ENCODE data around the gene CACNG3. TPM values are rescaled to one million over a fixed set of nuclear protein-coding genes. Genes with fewer than 3 reads are reported as not detected.

The CACNG3 gene
- total and polyA plus RNA-seq, 8 donors, result not detected

DNA sequence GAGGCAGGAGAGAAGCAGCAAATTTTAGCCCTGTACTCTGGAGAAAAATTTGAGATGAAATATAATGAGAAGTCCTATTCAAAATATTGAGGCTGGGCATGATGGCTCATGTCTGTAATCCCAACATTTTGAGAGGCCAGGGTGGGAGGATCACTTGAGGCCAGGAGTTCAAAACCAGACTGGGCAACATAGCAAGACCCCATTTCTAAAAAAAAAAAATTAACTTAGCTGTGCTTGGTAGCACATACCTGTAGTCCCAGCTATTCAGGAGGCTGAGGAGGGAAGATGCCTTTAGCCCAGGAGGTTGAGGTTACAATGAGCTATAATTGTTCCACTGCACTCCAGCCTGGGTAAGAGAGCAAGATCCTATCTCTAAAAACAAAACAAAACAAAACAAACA is 103.4 kb downstream of the CACNG3 start:
- intact Hi-C loops (cut with DNase I; ENCODE audit: low total_unique reads), result no loop called here
- TF ChIP-seq, protein P1, sequence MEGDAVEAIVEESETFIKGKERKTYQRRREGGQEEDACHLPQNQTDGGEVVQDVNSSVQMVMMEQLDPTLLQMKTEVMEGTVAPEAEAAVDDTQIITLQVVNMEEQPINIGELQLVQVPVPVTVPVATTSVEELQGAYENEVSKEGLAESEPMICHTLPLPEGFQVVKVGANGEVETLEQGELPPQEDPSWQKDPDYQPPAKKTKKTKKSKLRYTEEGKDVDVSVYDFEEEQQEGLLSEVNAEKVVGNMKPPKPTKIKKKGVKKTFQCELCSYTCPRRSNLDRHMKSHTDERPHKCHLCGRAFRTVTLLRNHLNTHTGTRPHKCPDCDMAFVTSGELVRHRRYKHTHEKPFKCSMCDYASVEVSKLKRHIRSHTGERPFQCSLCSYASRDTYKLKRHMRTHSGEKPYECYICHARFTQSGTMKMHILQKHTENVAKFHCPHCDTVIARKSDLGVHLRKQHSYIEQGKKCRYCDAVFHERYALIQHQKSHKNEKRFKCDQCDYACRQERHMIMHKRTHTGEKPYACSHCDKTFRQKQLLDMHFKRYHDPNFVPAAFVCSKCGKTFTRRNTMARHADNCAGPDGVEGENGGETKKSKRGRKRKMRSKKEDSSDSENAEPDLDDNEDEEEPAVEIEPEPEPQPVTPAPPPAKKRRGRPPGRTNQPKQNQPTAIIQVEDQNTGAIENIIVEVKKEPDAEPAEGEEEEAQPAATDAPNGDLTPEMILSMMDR (IDR thresholded peaks at IDR 0.05), result no peak
- TF ChIP-seq EP300 (IDR thresholded peaks at IDR 0.05) (no peak), POLR2AphosphoS5 (IDR thresholded peaks at IDR 0.05) (no peak), POLR2A (IDR thresholded peaks at IDR 0.05) (no peak)
- no peaks in the 10 kb centered on the region for H3K27me3 ChIP-seq

DNA sequence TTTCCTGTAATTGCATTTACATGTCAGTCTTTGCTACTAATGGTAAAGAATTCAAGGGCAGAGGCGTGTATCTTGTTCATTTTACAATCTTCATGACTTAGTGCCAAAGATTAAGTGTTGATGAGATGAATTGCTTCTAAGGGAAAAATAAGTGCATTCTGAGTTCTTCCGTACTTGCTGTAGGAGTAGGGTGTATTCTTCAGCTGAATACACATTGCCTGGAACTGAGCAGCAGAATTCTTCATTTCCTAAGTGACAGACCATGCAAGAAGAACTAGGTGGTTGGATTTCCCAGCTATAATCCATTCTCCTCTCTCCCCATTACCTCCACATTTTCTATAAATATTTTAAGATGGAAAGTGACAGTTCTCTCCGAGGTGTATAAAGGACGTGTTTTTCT is 104.8 kb downstream of the CACNG3 start:
- Histone ChIP-seq H3K9me3 (no peaks in the 10 kb centered on the region), H3K27ac (no peak overlapping the region), H3K27me3 (no peaks in the 10 kb centered on the region), H3K4me1 (no peaks in the 10 kb centered on the region), H3K36me3 (no peaks in the 10 kb centered on the region), H3K4me3 (no peak overlapping the region)
- WGBS, 5 donors, result 68 to 90% (median 82%) methylated on average over 4 of the region's 4 CpGs
- TF ChIP-seq POLR2A (IDR thresholded peaks at IDR 0.05), result no peak
- TF ChIP-seq EP300 (IDR thresholded peaks at IDR 0.05), result no peak
- no peak for DNase-seq
- intact Hi-C loops (cut with DNase I; ENCODE audit: low total_unique reads), result no loop called here

More for the DNA sequence above, 103.4 kb downstream of the CACNG3 start:
- H3K9me3 ChIP-seq, result no peaks in the 10 kb centered on the region
- H3K27ac ChIP-seq, result no peak overlapping the region
- no peaks in the 10 kb centered on the region for H3K36me3 ChIP-seq
- no peak for DNase-seq
- no peaks in the 10 kb centered on the region for H3K4me1 ChIP-seq
- H3K4me3 ChIP-seq, result no peak overlapping the region

GRCh38 chr16:24364596-24364995 is 108.5 kb downstream of the CACNG3 start:
- no peak for DNase-seq
- WGBS, 5 donors, result 61 to 72% (median 69%) methylated on average over 7 of the region's 7 CpGs
- Histone ChIP-seq H3K36me3 (no peaks in the 10 kb centered on the region), H3K9me3 (no peaks in the 10 kb centered on the region), H3K27ac (no peak overlapping the region), H3K4me3 (no peak overlapping the region), H3K4me1 (no peaks in the 10 kb centered on the region), H3K27me3 (no peaks in the 10 kb centered on the region)
- intact Hi-C loops (cut with DNase I; ENCODE audit: low total_unique reads), result no loop called here
- TF ChIP-seq POLR2A (IDR thresholded peaks at IDR 0.05) (no peak), POLR2AphosphoS5 (IDR thresholded peaks at IDR 0.05) (no peak), EP300 (IDR thresholded peaks at IDR 0.05) (no peak)
- TF ChIP-seq, protein P1 (IDR thresholded peaks at IDR 0.05), result no peak

DNA sequence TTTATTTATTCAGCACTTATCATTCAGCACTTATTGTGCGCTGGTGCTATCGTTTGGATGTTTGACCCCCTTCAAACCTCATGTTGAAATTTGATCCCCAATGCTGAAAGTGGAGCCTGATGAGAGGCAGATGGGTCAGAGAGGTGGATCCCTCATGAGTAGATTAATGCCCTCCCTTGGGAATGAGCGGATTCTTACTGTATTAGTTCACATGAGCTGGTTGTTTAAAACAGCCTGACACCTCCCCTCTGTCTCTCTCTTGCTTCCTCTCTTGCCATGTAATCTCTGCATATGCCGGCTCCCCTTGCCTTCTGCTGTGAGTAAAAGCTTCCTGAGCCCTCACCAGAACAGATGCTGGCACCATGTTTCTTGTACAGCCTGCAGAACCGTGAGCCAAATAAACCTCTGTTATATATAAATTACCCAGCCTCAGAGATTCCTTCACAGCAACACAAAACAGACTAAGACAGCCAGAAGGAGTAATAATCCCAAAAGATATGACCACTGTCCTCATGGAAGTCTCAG is 111.1 kb downstream of the CACNG3 start:
- DNase-seq, result no peak
- no peak overlapping the region for H3K27ac ChIP-seq
- intact Hi-C loops (cut with DNase I; ENCODE audit: low total_unique reads), result no loop called here
- H3K4me1 ChIP-seq, result no peaks in the 10 kb centered on the region
- peaks cover 0 to 12% (median 0%) of the 10 kb centered on the region in 4 donors for H3K9me3 ChIP-seq
- no peak overlapping the region for H3K4me3 ChIP-seq
- WGBS, 5 donors, result 62 to 72% (median 65%) methylated on average over 5 of the region's 5 CpGs
- no peaks in the 10 kb centered on the region for H3K27me3 ChIP-seq
- TF ChIP-seq POLR2A (IDR thresholded peaks at IDR 0.05) (no peak), POLR2AphosphoS5 (IDR thresholded peaks at IDR 0.05) (no peak), EP300 (IDR thresholded peaks at IDR 0.05) (no peak)
- TF ChIP-seq, protein P1 (IDR thresholded peaks at IDR 0.05), result no peak
- no peaks in the 10 kb centered on the region for H3K36me3 ChIP-seq

DNA sequence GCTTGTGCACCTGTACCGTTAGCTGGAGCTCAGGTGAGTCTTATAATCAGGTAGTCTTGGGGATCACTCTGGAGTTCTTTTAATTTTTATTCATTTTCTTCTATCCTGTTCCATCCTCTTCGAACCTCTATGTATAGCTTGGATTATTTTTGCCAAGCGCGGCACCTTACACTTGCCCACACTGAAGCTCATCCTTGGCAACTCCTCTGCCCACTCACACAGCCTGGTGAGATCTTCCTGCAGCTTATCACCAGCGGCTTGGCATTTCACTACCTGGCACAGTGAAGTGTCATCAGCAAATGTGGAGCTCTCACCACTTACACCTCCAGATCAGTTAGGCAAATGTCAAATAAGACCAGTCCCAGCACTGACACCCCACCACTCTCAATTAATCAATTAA is 116.7 kb downstream of the CACNG3 start:
- TF ChIP-seq POLR2AphosphoS5 (IDR thresholded peaks at IDR 0.05), result no peak
- TF ChIP-seq EP300 (IDR thresholded peaks at IDR 0.05), result no peak
- Histone ChIP-seq H3K27me3 (no peaks in the 10 kb centered on the region), H3K4me1 (no peaks in the 10 kb centered on the region), H3K36me3 (no peaks in the 10 kb centered on the region), H3K27ac (no peak overlapping the region), H3K4me3 (no peak overlapping the region), H3K9me3 (peaks cover 8 to 22% (median 10%) of the 10 kb centered on the region in 4 donors)
- intact Hi-C loops (cut with DNase I; ENCODE audit: low total_unique reads), result no loop called here
- no peak for DNase-seq
- WGBS, 5 donors, result 81 to 87% (median 87%) methylated on average over 5 of the region's 5 CpGs
